Stromal cell of bone marrow (primary cell): Measurements from ENCODE around the gene SART3.

Experiments used
- DNase-seq: peaks from one replicate; pipeline ENCODE4 v3.0.0-alpha.2; 2012; ENCODE audit warnings: low read depth

The SART3 gene

DNA sequence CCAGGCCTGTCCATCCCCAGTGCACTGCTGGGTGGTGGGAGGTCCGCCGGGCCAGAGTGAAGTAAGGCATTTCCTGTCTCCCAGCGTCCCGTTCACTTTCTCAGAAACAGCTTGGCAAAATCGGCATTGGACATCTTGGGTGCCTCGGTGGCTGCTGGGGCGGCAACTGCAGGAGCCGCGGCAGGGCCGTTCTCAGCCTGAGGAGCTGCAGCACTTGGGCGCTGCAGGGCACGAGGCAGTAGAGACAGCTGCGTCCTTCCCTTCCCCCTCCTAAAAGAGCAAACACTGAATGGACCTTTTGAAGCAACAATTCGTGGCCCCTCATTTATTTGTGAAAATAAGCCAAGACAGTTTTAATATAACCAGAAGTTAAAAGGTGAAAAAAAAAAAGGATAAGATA, 37.6 kb downstream of the SART3 start:
- no peak for DNase-seq

DNA sequence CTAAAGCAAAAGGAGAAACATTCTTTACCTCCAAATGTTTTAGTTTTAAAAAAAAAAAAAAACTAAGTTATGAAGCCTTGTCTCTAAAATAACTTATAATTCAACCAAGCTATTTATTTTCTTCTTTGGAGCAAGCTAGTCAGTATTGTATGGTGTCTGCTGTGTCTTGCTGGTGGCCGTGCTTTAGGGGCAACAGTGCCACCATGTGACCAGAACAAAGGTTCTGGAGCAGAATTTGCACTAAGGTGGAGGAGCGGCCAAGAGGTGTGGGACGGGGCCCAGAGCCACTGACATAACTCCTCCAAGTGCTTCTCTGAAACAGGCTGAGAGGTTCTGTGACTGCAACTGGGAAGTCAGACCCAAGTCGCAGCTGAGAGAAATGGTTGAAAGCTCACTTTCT, 41.4 kb downstream of the SART3 start:
- DNase-seq = no peak

GRCh38 chr12:108518716-108519496, 42.1 kb downstream of the SART3 start:
- no peak for DNase-seq

GRCh38 chr12:108518101-108518715, 42.8 kb downstream of the SART3 start:
- DNase-seq = no peak

DNA sequence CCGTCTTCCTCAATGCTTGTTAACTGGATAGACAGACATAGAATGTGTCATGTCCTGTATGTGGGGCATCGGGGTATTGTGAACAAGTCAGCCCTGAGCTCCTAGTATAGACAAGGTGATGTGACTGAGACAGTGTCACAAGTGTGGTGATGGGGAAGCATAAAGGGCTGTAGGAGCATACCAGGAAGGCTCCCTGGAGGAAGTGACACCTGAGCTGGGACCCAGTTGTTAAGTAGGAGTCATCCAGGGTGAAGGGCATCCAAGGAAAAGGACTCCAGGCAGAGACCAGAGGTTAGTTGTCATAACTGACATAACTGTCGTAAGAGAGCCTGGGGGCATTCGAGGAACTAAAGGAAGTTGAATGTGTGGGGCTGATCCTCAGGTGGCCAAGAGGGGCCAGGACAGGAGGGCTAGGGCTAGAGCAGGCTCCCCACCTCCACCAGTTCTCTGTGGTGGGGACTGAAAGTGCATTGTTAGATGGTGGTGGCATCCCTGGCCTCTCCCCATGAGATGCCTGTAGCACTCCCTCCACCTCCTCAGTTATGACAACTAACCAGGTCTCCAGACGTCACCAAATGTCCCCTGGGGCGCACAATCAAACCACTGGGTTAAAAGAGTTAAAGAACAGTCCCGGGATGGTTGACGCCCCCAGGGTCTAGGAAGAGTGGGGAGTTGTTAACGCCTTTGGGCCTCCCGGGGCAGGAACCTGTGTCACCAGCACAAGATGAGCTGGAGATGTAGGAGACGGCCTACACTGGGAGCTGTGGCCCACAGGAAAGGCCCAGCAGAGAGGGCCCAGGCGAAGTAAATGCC, 43.5 kb downstream of the SART3 start:
- no peak for DNase-seq

DNA sequence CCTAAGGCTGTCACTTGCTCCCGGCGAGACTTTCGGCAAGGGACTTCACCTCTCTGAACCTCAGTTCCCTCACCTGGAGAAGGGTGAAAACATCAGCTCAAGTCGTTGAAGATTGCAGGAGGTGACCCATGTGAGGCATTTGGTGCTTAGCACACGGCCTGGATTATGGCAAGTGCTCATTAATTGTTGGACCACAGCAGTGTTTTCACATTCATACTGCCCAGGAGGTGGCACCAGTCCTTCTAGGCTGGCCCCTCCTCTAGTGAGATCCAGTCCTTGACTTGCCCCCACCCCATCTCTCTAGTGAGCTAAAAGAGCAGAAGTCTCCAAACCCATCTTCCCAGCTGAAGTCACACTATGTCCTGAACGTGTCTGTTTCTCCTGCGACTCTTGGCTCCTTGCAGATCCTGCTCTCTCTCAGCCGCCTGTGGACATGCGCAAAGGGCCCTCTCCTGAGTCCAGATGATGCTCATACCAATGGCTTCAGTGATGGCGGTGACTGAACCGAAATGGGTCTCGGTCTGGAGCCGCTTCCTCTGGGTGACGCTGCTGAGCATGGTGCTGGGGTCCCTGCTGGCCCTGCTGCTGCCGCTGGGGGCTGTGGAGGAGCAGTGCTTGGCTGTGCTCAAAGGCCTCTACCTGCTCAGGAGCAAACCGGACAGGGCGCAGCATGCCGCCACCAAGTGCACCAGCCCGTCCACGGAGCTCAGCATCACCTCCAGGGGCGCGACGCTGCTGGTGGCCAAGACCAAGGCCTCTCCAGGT, 44.3 kb downstream of the SART3 start:
- DNase-seq = no peak

- DNase-seq = no peak
These were observed 45.1 kb downstream of the SART3 start for GRCh38 chr12:108515916-108516315.

DNA sequence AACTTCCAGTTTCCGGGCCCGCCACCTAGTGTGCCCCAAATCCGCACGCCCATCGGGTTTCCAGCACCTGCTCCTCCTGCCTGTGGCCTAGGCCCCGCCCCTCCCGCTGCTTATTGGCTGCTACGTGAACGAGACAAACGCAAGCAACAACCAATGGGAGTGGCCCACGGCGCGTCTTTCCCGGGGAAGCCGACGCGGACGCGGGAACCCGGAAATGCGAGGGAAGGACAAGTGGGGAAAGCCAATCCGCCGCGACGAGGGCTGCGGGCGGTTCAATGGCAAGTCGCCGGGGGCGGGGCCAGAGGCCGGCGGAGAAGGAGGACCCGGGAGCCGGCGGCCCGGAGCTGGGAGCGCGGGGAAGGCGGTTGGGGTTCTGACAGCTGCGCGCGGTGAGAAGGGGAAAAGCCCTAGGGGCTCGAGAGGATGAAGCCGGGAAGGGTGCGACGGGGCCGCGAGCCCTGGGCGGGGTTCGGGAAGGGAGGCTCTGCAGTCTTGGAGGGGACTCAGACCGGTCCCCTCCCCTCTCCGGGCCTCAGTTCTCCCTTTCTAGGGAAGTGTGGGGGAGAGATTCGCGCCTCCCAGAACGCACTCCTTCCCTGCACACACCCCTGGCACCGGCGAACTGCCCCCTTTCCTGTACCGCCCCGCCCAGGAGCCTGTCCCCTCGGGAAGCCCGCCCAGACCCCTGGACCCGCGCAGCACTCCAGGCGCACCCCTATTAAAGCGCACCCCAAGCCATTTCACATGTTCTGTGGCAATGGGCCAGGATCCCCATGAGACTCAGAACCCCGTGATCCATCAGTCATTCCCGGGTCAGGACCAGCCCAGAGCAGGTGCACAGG, 45.8 kb downstream of the SART3 start, which contains the start of gene FICD:
Gene FICD, plus strand, starts transcription at position 305 of the 842 bp plus-strand sequence. CDS start 1,696 bp downstream, outside the sequence.
- peak; percentile 98 for DNase-seq

DNA sequence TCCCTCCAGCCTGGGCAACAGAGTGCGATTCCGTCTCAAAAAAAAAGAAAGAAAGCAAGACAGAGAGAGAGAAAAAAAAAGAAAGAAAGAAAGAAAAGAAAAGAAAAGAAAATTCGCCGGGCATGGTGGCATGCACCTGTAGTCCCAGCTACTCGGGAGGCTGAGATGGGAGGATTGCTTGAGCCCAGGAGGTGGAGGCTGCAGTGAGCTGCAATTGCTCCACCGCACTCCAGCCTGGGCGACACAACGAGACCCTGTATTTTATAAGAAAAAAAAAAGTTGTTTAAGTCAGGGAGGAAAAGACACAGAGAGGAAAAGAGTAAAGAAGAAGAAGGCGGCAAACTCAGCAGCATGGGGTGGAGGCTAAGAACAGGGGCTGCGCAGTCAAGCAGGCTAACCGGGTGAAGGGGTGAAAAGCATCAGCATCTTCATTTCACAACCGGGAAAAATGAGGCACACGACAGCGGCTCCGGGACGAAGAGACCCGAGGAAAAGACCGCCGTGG, 46.5 kb downstream of the SART3 start:
- DNase-seq = no peak

GRCh38 chr12:108511633-108512540, 49.1 kb downstream of the SART3 start:
- peak; percentile 43 for DNase-seq

DNA sequence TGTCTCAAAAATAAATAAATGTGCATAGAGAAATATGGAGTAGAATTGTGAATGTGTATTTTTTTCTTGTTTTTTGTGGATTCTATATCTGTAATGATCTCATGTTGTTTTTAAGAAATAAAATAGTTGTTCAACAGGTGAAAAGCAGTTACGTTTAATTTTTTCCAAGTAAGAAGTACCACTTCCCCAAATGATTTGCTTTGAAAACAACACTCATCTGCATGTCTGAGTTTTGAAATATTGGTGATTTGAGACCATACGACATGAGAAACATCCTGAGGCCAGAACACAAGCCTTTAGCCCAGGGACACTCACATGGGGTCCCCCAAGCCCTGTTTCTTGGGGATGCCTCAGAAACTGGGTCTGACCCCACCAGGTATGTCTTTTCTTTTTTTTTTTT, 50.1 kb downstream of the SART3 start:
- DNase-seq = no peak

DNA sequence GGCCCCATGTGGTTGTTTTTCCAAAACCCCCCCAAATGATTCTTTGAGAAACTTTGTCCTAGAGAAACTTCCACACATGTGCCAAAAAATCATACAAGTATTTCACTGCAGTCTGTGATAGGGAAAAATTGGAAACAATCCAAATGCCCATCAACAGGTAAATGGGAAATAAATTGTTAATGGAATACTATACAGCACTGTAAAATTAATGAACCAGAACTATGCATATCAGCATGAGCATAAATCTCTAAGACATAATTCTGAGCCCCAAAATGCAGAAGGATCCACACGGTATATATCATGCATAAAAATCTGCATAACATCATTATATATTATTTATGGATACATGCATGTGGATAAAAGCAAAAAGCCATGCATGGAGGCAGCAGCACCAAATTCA, 51.2 kb downstream of the SART3 start:
- DNase-seq = no peak

- no peak for DNase-seq
These were observed 52.9 kb downstream of the SART3 start for GRCh38 chr12:108507971-108508642.

DNA sequence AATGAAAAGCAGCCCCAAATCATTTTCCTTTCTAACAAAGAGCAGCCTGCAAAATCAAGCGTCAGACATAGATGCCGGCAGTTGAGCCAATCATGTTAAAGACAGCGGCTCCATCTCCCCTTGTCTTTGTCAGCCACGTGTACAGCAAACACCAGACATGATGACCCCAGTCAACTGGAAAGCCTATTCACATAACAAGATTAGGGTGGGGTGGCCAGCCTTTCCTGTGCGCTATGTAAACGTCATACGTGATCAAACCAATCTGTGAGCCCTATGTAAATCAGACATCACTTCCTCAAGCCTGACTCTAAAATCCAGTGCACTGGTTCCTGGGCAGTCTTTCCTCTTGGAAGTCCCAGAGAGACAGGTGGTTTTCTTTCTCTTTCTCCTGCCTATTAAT, 55.8 kb downstream of the SART3 start:
- no peak for DNase-seq

DNA sequence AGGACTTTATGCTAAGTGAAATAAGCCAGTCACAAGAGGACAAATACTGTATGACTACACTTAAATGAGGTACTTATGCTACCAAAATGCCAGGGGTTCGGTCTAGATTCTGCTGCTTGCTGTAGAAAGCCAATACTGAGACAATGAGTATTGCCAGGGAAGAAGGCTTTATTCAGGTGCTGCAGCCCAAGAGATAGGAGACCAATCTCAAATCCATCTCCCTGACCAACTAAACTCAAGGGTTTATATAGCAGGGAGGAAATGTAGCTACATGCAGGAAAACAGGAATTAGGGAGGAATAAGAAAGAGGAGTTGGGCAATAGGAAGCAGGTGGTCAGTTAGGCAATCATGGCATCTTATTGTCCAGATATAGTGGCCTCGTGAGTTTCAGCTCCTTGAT, 58.1 kb downstream of the SART3 start:
- no peak for DNase-seq

DNA sequence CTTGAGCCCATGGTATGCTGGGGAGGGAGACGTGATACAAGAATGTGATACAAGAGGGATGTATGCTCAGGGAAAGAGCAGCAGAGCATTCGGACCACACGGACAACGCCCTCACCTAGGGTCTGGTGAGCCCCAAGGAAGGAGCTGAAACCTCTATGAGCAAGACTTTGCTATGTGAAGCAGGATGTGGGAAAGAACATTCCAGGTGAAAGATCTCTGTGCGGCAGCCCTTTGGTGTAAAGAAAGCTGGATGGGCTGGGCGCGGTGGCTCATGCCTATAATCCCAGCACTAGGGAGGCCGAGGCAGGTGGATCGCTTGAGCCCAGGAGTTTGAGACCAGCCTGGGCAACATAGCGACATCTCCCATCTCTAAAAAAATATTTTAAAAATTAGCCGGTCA, 62.8 kb downstream of the SART3 start:
- DNase-seq = no peak

- DNase-seq = no peak
These were observed 65.0 kb downstream of the SART3 start for GRCh38 chr12:108495823-108496579.

DNA sequence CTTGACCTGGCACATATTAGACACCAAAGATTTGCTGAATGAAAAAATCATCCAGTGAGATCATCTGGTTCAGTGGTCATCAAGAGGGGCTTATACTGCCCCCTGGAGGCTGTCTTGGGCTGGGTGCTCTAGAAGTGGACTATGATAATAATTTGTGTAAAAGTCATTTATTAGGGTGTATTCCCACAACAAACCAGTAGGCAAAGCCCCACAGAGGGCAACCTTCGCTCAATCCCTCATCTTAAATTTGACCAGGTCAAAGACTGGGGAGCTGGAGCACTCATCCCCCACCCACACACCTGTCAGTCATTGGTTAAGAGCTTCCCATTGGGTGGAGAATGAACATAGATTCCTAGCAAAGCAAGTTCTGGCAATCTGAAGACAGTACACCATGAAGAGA, 65.9 kb downstream of the SART3 start:
- DNase-seq = no peak

DNA sequence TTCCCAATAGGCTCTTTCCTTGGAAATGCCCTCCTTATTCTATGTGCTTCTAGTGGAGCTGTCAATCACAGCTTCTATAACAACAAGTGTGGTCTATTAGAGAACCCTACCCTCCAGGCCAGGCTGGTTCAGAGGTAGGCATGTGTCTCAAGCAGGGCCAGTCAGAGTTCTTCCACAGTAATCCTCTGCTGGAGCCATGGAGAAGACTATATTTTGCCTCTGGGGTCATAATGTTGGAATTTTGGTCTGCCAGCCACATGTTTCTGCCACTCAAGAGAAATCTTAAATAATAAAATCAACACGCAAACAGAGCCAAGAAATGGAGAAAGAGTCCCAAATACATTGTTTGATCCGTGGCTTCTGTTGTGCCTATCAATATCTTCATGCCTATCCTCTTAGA, 69.7 kb downstream of the SART3 start:
- no peak for DNase-seq
